IMR-90 (cell line): ENCODE results near the gene AQP12A. TPM values are rescaled to one million over a fixed set of nuclear protein-coding genes. Genes with fewer than 3 reads are reported as not detected.
A peak's percentile ranks its signal among the peaks of the same experiment; 100 is the strongest.
"Not testable (repeated sequence)": the region's sequence is repeated elsewhere in the genome, so short reads cannot be mapped to it uniquely, and the experiment has no call there.

Experiments
- ATAC-seq: fragments of 200-7000 bp; cut with Tn5 transposase; 2 replicates; pipeline ENCODE4 v1.9.1; 2020; ENCODE audit warnings: low read depth, mild to moderate bottlenecking, moderate library complexity
- BruUV-seq: library from RNA; stranded (reverse); fragments of 400-500 nt; replicated peaks from 2 replicates; lab custom pipeline; 2021; lab: Mats Ljungman, UMichigan
- CTCF ChIA-PET: fragments of 300-600 bp; formaldehyde crosslinking; extraction: SDS; loops from one replicate; lab custom pipeline; 2021; ENCODE audit warnings: antibody characterized with exemption; lab: Yijun Ruan, JAX
- POLR2A ChIA-PET: fragments of 300-600 bp; sonication (Branson Sonifier 250); formaldehyde crosslinking; loops from one replicate; lab custom pipeline; 2022; ENCODE audit warnings: antibody characterized with exemption; ENCODE audit not compliant: unreplicated experiment; lab: Charles Lee
- DNase-seq: peaks from one replicate; pipeline ENCODE4 v3.0.0; 2013
- H2AFZ ChIP-seq: replicated peaks from 2 replicates; pipeline ENCODE3; 2013; ENCODE audit warnings: low read length, mild to moderate bottlenecking; ENCODE audit not compliant: poor library complexity
- H2AK5ac ChIP-seq: 2 replicates; pipeline ENCODE4 v1.6.1; 2013; ENCODE audit warnings: low read depth, low read length, inconsistent platforms
- H2AK9ac ChIP-seq: replicated peaks from 2 replicates; pipeline ENCODE3; 2013; ENCODE audit warnings: mild to moderate bottlenecking, low read depth, low read length, moderate library complexity; ENCODE audit not compliant: poor library complexity
- H2BK120ac ChIP-seq: 2 replicates; pipeline ENCODE4 v1.6.1; 2013; ENCODE audit warnings: low read depth, low read length, inconsistent platforms
- H2BK15ac ChIP-seq: 3 replicates; pipeline ENCODE4 v1.6.1; 2013; ENCODE audit warnings: low read depth, low read length, inconsistent platforms
- H2BK20ac ChIP-seq: 2 replicates; pipeline ENCODE4 v1.6.1; 2013; ENCODE audit warnings: low read depth, mild to moderate bottlenecking, inconsistent platforms, low read length, moderate library complexity
- H2BK5ac ChIP-seq: 2 replicates; pipeline ENCODE4 v1.6.1; 2013; ENCODE audit warnings: mild to moderate bottlenecking, low read depth, low read length, inconsistent platforms; ENCODE audit not compliant: poor library complexity, severe bottlenecking
- H3K14ac ChIP-seq: replicated peaks from 2 replicates; pipeline ENCODE4 v1.6.1; 2013; ENCODE audit warnings: low read depth, low read length, inconsistent platforms
- H3K18ac ChIP-seq: 2 replicates; pipeline ENCODE4 v1.6.1; 2013; ENCODE audit warnings: low read depth, low read length, control low read depth
- H3K23ac ChIP-seq: 2 replicates; pipeline ENCODE4 v1.6.1; 2013; ENCODE audit warnings: low read depth, low read length, inconsistent platforms
- H3K27ac ChIP-seq: 2 replicates; pipeline ENCODE4 v1.5.1; 2013; ENCODE audit warnings: mild to moderate bottlenecking, control low read depth, low read length; ENCODE audit not compliant: insufficient read depth
- H3K27me3 ChIP-seq: 2 replicates; pipeline ENCODE4 v1.6.1; 2013; ENCODE audit warnings: low read length; ENCODE audit not compliant: control insufficient read depth, insufficient read depth
- H3K36me3 ChIP-seq: 2 replicates; pipeline ENCODE4 v1.6.1; 2013; ENCODE audit warnings: low read length, mixed read lengths; ENCODE audit not compliant: control insufficient read depth, insufficient read depth
- H3K4ac ChIP-seq: 2 replicates; pipeline ENCODE4 v1.6.1; 2013; ENCODE audit warnings: low read depth, low read length, inconsistent platforms
- H3K4me1 ChIP-seq: 2 replicates; pipeline ENCODE4 v1.6.1; 2013; ENCODE audit warnings: low read length, mixed read lengths; ENCODE audit not compliant: control insufficient read depth, insufficient read depth
- H3K4me2 ChIP-seq: 2 replicates; pipeline ENCODE4 v1.6.1; 2013; ENCODE audit warnings: low read depth, mild to moderate bottlenecking, control low read depth, low read length, moderate library complexity
- H3K4me3 ChIP-seq: 2 replicates; pipeline ENCODE4 v1.5.1; 2013; ENCODE audit warnings: low read depth, mild to moderate bottlenecking, control low read depth, low read length, moderate library complexity; ENCODE audit not compliant: insufficient read depth
- H3K56ac ChIP-seq: 2 replicates; pipeline ENCODE4 v1.6.1; 2013; ENCODE audit warnings: low read length, inconsistent platforms; ENCODE audit not compliant: insufficient read depth; ENCODE audit errors: extremely low read depth
- H3K79me1 ChIP-seq, 2 experiments: 2 replicates each; pipeline ENCODE4 v1.6.1; 2013; ENCODE audit warnings: low read length in 2 of 2, inconsistent platforms in 1 of 2, low read depth in 1 of 2
- H3K9ac ChIP-seq: 2 replicates; pipeline ENCODE4 v1.6.1; 2013; ENCODE audit warnings: low read depth, low read length, control low read depth
- H3K9me1 ChIP-seq: 2 replicates; pipeline ENCODE4 v1.6.1; 2013; ENCODE audit warnings: low read length, inconsistent platforms; ENCODE audit not compliant: insufficient read depth
- H3K9me3 ChIP-seq: 2 replicates; pipeline ENCODE4 v1.6.1; 2013; ENCODE audit warnings: low read length; ENCODE audit not compliant: control insufficient read depth, insufficient read depth
- H4K20me1 ChIP-seq: 2 replicates; pipeline ENCODE4 v1.6.1; 2013; ENCODE audit warnings: low read length, inconsistent platforms; ENCODE audit not compliant: insufficient read depth
- H4K5ac ChIP-seq: 2 replicates; pipeline ENCODE4 v1.6.1; 2013; ENCODE audit warnings: mild to moderate bottlenecking, low read depth, low read length, control low read depth
- H4K8ac ChIP-seq, 2 experiments: 2 replicates each; pipeline ENCODE4 v1.6.1; 2013; ENCODE audit warnings: low read depth in 2 of 2, low read length in 2 of 2, control low read depth in 1 of 2, inconsistent platforms in 1 of 2
- H4K91ac ChIP-seq: 2 replicates; pipeline ENCODE4 v1.6.1; 2013; ENCODE audit warnings: low read depth, low read length, inconsistent platforms; ENCODE audit not compliant: insufficient read depth
- WGBS, 2 experiments: methylation state at CpG; one replicate each; pipeline versions ENCODE4 v1.1.5 to v1.1.7; 2013; ENCODE audit warnings: missing lambda C conversion rate in 2 of 2; ENCODE audit not compliant: insufficient read length in 1 of 2; ENCODE audit errors: extremely low coverage in 2 of 2; 5-methylcytosine and 5-hydroxymethylcytosine counted together
- dilution Hi-C: fragments of 300-500 bp; cut with HindIII; formaldehyde crosslinking; loops from one replicate; pipeline ENCODE4 v1.14.3; 2018; ENCODE audit warnings: low sequenced_read_pairs; ENCODE audit not compliant: unreplicated experiment
- in situ Hi-C: fragments of 300-500 bp; cut with MboI; formaldehyde crosslinking; loops from 3 replicates; pipeline ENCODE4 v1.14.3; 2019; ENCODE audit warnings: low sequenced_read_pairs, inconsistent platforms, mixed read lengths
- intact Hi-C: fragments of 100-400 bp; cut with micrococcal nuclease; formaldehyde crosslinking; loops from 2 replicates; pipeline ENCODE4 v1.10.0; 2022
- polyA plus RNA-seq, 3 experiments: library from polyadenylated mRNA; depleted of rRNA; stranded (reverse); fragments of >200 nt; gene quantifications; 2 replicates each; pipeline ENCODE4 v1.2.3, GENCODE V29; 2012; ENCODE audit warnings: low replicate concordance in 1 of 3
- total RNA-seq: library from RNA; depleted of rRNA; stranded (reverse); fragments of >200 nt; gene quantifications from 2 replicates; pipeline ENCODE4 v1.2.3, GENCODE V29; 2012

The AQP12A gene
- total and polyA plus RNA-seq, 2 of the 4 experiments (the other 2 are of a cell fraction), result not detected

GRCh38 chr2:240678909-240679308, 12.8 kb upstream of the AQP12A start:
- DNase-seq, H3K9me3 ChIP-seq, H4K91ac ChIP-seq, H2BK5ac ChIP-seq, H4K5ac ChIP-seq, H2AK5ac ChIP-seq, H3K18ac ChIP-seq, intact Hi-C loops, H3K23ac ChIP-seq, H3K56ac ChIP-seq, H2BK15ac ChIP-seq, H3K4ac ChIP-seq, H3K4me3 ChIP-seq, H3K9ac ChIP-seq, H4K8ac ChIP-seq, BruUV-seq, H2AFZ ChIP-seq, H3K36me3 ChIP-seq, H3K27me3 ChIP-seq, H2BK20ac ChIP-seq, H3K14ac ChIP-seq, H3K4me2 ChIP-seq, H3K4me1 ChIP-seq, H3K79me1 ChIP-seq, H3K9me1 ChIP-seq, H4K20me1 ChIP-seq, H3K27ac ChIP-seq, H2BK120ac ChIP-seq, in situ Hi-C loops, dilution Hi-C loops, CTCF ChIA-PET, H2AK9ac ChIP-seq, POLR2A ChIA-PET: not testable (repeated sequence)
- no CpG with 5 or more reads among the region's 19 CpGs for WGBS, 2 experiments
- ATAC-seq, result peak; percentile 50; the same call in 1 of the 2 replicates

- H4K91ac ChIP-seq, H3K9me3 ChIP-seq, H3K14ac ChIP-seq, H3K27me3 ChIP-seq, H3K18ac ChIP-seq, dilution Hi-C loops, H3K56ac ChIP-seq, H4K8ac ChIP-seq, H3K9me1 ChIP-seq, H3K23ac ChIP-seq, in situ Hi-C loops, H4K20me1 ChIP-seq, H2AK5ac ChIP-seq, BruUV-seq, H3K79me1 ChIP-seq, ATAC-seq, H3K4me1 ChIP-seq, intact Hi-C loops, H2BK5ac ChIP-seq, H2BK120ac ChIP-seq, H2AFZ ChIP-seq, H4K5ac ChIP-seq, H2AK9ac ChIP-seq, H3K4ac ChIP-seq, H3K27ac ChIP-seq, H2BK15ac ChIP-seq, H3K4me3 ChIP-seq, POLR2A ChIA-PET, H2BK20ac ChIP-seq, H3K4me2 ChIP-seq, H3K36me3 ChIP-seq, H3K9ac ChIP-seq, CTCF ChIA-PET, DNase-seq: not testable (repeated sequence)
- WGBS, 2 experiments, result no CpG with 5 or more reads among the region's 11 CpGs
Measured at GRCh38 chr2:240680185-240680584, 11.5 kb upstream of the AQP12A start.
